ENCODE data around the gene PIGP.
"Not testable (repeated sequence)": the region's sequence is repeated elsewhere in the genome, so short reads cannot be mapped to it uniquely, and the experiment has no call there.

PIGP gene

DNA sequence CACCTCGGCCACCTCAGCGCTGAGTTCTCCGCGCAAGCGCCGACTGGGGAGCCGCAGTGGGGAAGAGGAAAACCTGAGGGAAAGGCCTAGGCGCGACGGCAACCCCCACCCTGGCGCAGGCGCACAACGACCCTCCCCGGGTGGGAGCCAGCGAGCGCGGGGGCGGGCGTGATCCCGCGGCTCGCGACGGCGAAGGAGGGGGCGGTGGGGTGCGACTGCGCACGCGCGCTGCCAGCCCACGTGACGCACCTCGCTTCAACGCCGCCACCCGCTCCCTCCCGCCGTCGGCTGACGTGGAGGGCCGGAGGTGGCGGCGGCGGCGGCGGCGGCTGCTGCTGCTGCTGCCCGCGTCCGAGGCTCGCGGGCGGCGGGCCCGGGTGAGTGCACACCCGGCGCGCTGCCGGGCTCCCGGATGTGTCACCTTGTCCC, at the start of gene PIGP, which contains the start of gene TTC3:
Gene PIGP, minus strand, starts transcription at position 84 of the 429 bp plus-strand sequence. CDS start 556 bp downstream, outside the sequence.
Gene TTC3, plus strand, starts transcription at position 267 of the 429 bp plus-strand sequence. CDS start 14,004 bp downstream, outside the sequence.
- H3K4me3 ChIP-seq (ENCODE audit: low read depth, low read length) = peak within 1 kb of the TSS; percentile 89
- TF ChIP-seq, protein P1, sequence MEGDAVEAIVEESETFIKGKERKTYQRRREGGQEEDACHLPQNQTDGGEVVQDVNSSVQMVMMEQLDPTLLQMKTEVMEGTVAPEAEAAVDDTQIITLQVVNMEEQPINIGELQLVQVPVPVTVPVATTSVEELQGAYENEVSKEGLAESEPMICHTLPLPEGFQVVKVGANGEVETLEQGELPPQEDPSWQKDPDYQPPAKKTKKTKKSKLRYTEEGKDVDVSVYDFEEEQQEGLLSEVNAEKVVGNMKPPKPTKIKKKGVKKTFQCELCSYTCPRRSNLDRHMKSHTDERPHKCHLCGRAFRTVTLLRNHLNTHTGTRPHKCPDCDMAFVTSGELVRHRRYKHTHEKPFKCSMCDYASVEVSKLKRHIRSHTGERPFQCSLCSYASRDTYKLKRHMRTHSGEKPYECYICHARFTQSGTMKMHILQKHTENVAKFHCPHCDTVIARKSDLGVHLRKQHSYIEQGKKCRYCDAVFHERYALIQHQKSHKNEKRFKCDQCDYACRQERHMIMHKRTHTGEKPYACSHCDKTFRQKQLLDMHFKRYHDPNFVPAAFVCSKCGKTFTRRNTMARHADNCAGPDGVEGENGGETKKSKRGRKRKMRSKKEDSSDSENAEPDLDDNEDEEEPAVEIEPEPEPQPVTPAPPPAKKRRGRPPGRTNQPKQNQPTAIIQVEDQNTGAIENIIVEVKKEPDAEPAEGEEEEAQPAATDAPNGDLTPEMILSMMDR (IDR thresholded peaks at IDR 0.05; ENCODE audit: low read depth, low read length) = no peak
- DNase-seq (ENCODE audit: low read depth, low spot score) = peak; percentile 97

DNA sequence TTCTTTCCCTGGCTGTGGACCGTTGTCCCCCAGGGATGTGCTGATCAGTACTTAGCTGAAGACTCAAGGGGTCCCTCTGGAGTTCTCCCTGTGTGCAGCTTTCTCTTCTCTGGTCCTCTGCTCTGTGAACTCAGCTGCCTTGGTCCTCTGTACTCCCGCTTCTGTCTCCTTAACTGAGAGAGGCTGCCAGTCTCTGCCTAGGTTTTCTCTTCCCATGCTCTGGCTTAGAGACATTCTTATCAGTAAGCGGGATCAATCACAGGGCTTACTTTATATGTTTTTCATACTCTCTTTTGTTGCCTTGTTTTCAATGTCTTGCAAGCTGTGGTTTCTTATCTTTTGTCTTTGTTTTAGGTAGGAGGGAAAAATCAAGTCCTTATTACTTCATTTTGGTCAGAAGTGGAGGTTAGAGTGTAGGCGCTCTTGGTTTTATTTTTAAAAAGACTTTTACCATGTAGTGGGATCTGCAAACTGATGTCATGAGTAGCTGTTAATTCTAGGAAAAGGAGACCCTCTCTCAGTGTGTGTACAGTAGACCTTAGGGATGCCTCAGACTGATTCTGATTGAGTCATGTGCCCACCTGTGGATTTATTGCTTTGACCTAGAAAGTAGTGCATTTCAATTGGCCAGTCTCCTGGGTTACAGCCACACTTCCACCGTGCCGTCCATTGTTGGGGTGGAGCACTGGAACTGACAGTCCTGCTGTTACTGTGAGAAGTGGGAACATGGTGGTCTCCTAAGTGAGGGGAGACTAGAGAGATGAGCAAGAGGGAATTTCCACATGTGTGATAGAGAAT, 46.7 kb upstream of the PIGP start:
- H3K4me3 ChIP-seq (ENCODE audit: low read depth, low read length) = no peak overlapping the region
- TF ChIP-seq, protein P1 (IDR thresholded peaks at IDR 0.05; ENCODE audit: low read depth, low read length) = peak; percentile 13
- DNase-seq (ENCODE audit: low read depth, low spot score) = no peak
- in situ Hi-C loops (cut with HindIII; ENCODE audit: low sequenced_read_pairs) = no loop called here

More for the DNA sequence above, at the start of gene PIGP, which contains the start of gene TTC3:
- in situ Hi-C loops (cut with HindIII; ENCODE audit: low sequenced_read_pairs) = no loop called here

DNA sequence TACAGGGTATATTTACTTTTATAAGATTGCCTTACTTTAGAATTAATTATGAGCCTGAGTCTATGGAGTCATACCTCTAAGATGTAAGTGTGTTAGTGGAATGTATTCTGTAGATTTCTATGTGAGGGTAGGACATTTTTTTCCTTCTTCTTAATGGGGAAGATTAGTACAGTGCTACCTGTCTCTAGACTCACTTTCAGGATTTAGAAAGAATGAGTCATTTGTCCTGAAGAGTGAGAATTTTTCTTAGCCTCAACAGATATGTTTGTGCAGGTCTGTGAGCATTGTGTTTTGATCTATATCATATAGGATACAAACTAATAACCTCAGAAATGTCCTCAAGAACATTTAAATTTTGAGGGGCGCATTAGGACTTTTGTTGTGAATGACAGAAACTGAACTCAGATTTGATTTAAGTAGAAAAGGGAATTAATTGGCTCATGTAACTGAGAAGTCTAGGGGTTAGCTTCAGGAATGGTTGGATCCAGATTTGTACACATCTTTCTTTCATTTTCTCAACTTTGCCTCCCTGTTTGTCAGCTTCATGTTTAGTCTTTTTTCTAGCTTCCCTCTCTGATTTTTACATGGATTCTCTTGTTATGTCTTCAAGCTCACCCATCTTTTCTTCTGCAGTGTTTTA, 45.4 kb upstream of the PIGP start:
- in situ Hi-C loops (cut with HindIII; ENCODE audit: low sequenced_read_pairs) = no loop called here
- DNase-seq (ENCODE audit: low read depth, low spot score) = no peak
- H3K4me3 ChIP-seq (ENCODE audit: low read depth, low read length) = no peak overlapping the region
- TF ChIP-seq, protein P1 (IDR thresholded peaks at IDR 0.05; ENCODE audit: low read depth, low read length) = no peak

DNA sequence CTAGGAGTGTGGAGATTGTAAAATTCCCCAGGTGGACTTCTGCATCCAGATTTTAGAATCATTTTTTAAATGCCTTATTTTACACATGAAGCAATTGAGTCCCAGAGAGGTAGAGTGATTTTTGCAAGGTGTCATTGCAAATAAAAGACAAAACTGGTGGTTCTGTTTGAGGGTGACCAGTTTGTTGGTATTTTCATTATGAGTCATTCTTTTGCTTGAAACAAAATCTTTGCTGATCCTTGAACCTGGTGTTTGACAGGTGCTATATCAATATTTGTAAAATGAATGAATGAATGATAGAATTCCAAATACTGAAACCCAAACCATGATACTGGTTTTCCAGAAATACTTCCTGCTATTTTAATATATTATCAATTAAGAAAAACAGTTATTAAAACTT, 44.3 kb upstream of the PIGP start:
- TF ChIP-seq, protein P1 (IDR thresholded peaks at IDR 0.05; ENCODE audit: low read depth, low read length) = no peak
- no peak for DNase-seq (ENCODE audit: low read depth, low spot score)
- in situ Hi-C loops (cut with HindIII; ENCODE audit: low sequenced_read_pairs) = no loop called here
- H3K4me3 ChIP-seq (ENCODE audit: low read depth, low read length) = no peak overlapping the region

DNA sequence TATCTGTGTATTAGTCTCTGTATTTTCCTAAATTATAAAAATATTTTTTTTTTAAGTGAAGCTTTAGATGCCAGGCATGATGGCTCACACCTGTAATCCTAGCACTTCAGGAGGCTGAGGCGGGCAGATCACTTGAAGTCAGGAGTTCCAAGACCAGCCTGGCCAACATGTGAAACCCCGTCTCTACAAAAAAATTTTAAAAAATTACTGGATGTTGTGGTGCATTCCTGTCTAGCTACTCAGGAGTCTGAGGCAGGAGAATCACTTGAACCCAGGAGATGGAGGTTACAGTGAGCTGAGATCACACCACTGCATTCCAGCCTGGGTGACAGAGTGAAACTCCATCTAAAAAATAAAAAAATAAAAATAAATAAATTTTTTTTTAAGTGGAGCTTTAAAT, 43.6 kb upstream of the PIGP start:
- H3K4me3 ChIP-seq (ENCODE audit: low read depth, low read length); DNase-seq (ENCODE audit: low read depth, low spot score); in situ Hi-C loops (cut with HindIII; ENCODE audit: low sequenced_read_pairs): not testable (repeated sequence)

DNA sequence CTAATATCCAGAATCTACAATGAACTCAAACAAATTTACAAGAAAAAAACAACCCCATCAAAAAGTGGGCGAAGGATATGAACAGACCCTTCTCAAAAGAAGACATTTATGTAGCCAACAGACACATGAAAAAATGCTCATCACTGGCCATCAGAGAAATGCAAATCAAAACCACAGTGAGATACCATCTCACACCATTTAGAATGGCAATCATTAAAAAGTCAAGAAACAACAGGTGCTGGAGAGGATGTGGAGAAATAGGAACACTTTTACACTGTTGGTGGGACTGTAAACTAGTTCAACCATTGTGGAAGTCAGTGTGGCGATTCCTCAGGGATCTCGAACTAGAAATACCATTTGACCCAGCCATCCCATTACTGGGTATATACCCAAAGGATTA, 41.4 kb upstream of the PIGP start:
- in situ Hi-C loops (cut with HindIII; ENCODE audit: low sequenced_read_pairs); DNase-seq (ENCODE audit: low read depth, low spot score); H3K4me3 ChIP-seq (ENCODE audit: low read depth, low read length): not testable (repeated sequence)

DNA sequence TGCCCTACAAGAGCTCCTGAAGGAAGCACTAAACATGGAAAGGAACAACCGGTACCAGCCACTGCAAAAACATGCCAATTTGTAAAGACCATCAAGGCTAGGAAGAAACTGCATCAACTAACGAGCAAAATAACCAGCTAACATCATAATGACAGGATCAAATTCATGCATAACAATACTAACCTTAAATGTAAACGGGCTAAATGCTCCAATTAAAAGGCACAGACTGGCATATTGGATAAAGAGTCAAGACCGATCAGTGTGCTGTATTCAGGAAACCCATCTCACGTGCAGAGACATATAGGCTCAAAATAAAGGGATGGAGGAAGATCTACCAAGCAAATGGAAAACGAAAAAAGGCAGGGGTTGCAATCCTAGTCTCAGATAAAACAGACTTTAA, 38.2 kb upstream of the PIGP start:
- in situ Hi-C loops (cut with HindIII; ENCODE audit: low sequenced_read_pairs); DNase-seq (ENCODE audit: low read depth, low spot score); H3K4me3 ChIP-seq (ENCODE audit: low read depth, low read length): not testable (repeated sequence)

DNA sequence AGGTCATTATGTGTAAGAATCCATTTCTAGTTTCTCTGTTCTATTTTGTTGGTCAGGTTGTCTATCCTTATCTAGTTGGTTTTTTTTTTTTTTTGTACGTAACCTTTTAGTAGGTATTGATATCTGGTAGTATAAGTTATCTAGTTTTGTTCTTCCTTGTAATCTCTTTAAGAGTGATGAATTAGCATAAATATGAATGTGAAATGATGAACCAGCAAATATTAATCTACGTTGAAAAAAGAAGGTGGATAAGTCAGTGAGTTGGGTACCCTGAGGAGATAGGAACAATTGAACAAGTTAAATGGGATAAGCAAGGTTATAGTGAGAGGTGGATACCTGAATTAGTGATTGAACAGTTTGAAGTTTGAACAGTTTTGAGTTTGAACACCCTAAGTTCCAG, 34.1 kb upstream of the PIGP start:
- no peak overlapping the region for H3K4me3 ChIP-seq (ENCODE audit: low read depth, low read length)
- no peak for DNase-seq (ENCODE audit: low read depth, low spot score)
- in situ Hi-C loops (cut with HindIII; ENCODE audit: low sequenced_read_pairs) = no loop called here
- TF ChIP-seq, protein P1 (IDR thresholded peaks at IDR 0.05; ENCODE audit: low read depth, low read length) = no peak

DNA sequence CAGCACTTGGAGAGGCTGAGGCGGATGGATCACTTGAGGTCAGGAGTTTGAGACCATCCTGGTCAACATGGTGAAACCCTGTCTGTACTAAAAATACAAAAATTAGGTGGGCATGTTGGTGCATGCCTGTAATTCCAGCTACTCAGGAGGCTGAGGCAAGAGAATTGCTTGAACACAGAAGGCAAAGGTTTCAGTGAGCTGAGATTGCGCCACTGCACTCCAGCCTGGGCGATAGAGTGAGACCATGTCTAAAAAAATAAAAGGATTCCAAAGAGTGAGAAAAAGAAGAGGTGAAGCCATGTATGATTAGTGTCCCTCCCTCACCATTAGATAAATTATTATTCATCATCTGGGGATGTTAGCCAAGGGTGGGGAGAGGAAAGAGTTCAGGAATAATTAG, 29.9 kb upstream of the PIGP start:
- H3K4me3 ChIP-seq (ENCODE audit: low read depth, low read length); in situ Hi-C loops (cut with HindIII; ENCODE audit: low sequenced_read_pairs); DNase-seq (ENCODE audit: low read depth, low spot score): not testable (repeated sequence)

All from astrocyte of the spinal cord (primary cell).